Measurements from ENCODE around the gene GPR162. TPM values are rescaled to one million over a fixed set of nuclear protein-coding genes. Genes with fewer than 3 reads are reported as not detected.
A peak's percentile ranks its signal among the peaks of the same experiment; 100 is the strongest.

The GPR162 gene
- total RNA-seq, 1 experiment from 2014 or later: 18.3 TPM

DNA sequence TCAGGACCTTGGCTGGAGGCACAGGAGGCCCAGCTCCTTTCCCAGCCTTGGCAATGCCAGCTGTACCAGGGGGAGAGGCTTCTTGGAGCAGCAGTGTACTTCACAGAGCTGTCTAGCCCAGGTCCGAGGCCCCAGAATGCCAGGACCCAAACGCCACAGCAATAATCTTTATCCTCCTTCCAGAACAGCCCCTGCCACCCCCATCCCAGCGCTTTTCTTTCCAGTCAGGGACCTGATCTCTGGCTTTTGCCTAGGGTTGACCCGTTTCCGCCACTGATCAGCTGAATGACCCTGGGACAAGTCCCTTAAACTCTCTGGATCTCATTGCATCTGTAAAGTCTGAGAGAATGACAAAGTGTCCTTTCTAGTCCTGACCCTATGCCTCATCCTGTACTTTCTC lies 44.2 kb upstream of the GPR162 start:
- Histone ChIP-seq H3K4me3 (ENCODE audit: low read depth, low read length, poor library complexity, severe bottlenecking) (no peak overlapping the region), H3K27me3 (replicated peaks; ENCODE audit: insufficient read depth, low read depth, low read length, poor library complexity) (no peaks in the 10 kb centered on the region), H3K9me3 (ENCODE audit: low read depth, low read length, poor library complexity, severe bottlenecking) (no peaks in the 10 kb centered on the region), H3K27ac (ENCODE audit: low read depth, low read length, poor library complexity, severe bottlenecking) (no peak overlapping the region), H3K36me3 (ENCODE audit: insufficient read depth, low read length, poor library complexity, severe bottlenecking) (peaks cover 26% of the 10 kb centered on the region), H3K4me1 (ENCODE audit: insufficient read depth, low read length, poor library complexity, severe bottlenecking) (peaks cover 8% of the 10 kb centered on the region)
- intact Hi-C loops (cut with micrococcal nuclease; ENCODE audit: unreplicated experiment): loop anchor here (5.0 kb wide), 2 partner anchors 40 to 160 kb away; no protein-coding TSS in a partner anchor
- ChIA-PET POLR2A (ENCODE audit: low non-redundant PET) (no interaction called here), CTCF (interaction anchor here (1.0 to 1.1 kb wide), 2 partner anchors 10 to 12 kb away, joined by 3 to 4 read pairs; partner anchors contain the start of gene PTMS)
- BruUV-seq (replicated peaks): no TSS peak
- TF ChIP-seq, protein P1, sequence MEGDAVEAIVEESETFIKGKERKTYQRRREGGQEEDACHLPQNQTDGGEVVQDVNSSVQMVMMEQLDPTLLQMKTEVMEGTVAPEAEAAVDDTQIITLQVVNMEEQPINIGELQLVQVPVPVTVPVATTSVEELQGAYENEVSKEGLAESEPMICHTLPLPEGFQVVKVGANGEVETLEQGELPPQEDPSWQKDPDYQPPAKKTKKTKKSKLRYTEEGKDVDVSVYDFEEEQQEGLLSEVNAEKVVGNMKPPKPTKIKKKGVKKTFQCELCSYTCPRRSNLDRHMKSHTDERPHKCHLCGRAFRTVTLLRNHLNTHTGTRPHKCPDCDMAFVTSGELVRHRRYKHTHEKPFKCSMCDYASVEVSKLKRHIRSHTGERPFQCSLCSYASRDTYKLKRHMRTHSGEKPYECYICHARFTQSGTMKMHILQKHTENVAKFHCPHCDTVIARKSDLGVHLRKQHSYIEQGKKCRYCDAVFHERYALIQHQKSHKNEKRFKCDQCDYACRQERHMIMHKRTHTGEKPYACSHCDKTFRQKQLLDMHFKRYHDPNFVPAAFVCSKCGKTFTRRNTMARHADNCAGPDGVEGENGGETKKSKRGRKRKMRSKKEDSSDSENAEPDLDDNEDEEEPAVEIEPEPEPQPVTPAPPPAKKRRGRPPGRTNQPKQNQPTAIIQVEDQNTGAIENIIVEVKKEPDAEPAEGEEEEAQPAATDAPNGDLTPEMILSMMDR (conservative IDR thresholded peaks at IDR 0.05; ENCODE audit: low read depth, low read length): no peak
- TF ChIP-seq EZH2 (IDR thresholded peaks at IDR 0.05; ENCODE audit: borderline replicate concordance, low read depth, low read length, poor library complexity, severe bottlenecking): no peak
- DNase-seq (ENCODE audit: low spot score): no peak

DNA sequence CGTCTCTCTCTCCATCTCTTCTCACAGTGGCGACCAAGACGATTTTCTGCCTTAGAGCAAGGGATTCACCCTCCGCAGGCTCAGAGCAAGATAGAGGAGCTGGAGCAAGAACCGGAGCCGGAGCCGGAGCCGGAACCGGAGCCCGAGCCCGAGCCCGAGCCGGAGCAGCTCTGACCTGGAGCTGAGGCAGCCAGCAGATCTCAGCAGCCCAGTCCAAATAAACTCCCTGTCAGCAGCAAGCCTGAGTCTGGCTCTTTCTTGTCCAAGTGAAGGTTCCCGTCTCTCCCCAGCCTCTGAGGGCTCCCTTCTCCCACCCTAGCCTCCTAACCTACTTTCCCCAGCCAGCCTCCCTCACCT lies 43.4 kb upstream of the GPR162 start:
- Histone ChIP-seq H3K4me3 (ENCODE audit: low read depth, low read length, poor library complexity, severe bottlenecking) (no peak overlapping the region), H3K4me1 (ENCODE audit: insufficient read depth, low read length, poor library complexity, severe bottlenecking) (peaks cover 8% of the 10 kb centered on the region), H3K9me3 (ENCODE audit: low read depth, low read length, poor library complexity, severe bottlenecking) (no peaks in the 10 kb centered on the region), H3K27me3 (replicated peaks; ENCODE audit: insufficient read depth, low read depth, low read length, poor library complexity) (no peaks in the 10 kb centered on the region), H3K27ac (ENCODE audit: low read depth, low read length, poor library complexity, severe bottlenecking) (peak overlapping the region; percentile 29), H3K36me3 (ENCODE audit: insufficient read depth, low read length, poor library complexity, severe bottlenecking) (peaks cover 26% of the 10 kb centered on the region)
- ChIA-PET CTCF (interaction anchor here (1.0 to 1.1 kb wide), 4 partner anchors 11 to 25 kb away, joined by 3 to 12 read pairs (median 5); partner anchors contain the start of genes MLF2 and PTMS), POLR2A (ENCODE audit: low non-redundant PET) (interaction anchor here (0.6 kb wide), 2 partner anchors 12 to 859 kb away, joined by 4 read pairs; partner anchors contain the start of gene PTMS)
- no peak for TF ChIP-seq EZH2 (IDR thresholded peaks at IDR 0.05; ENCODE audit: borderline replicate concordance, low read depth, low read length, poor library complexity, severe bottlenecking)
- TF ChIP-seq, protein P1 (conservative IDR thresholded peaks at IDR 0.05; ENCODE audit: low read depth, low read length): no peak
- intact Hi-C loops (cut with micrococcal nuclease; ENCODE audit: unreplicated experiment): loop anchor here (5.0 kb wide), 2 partner anchors 41 to 161 kb away; no protein-coding TSS in a partner anchor
- peak; percentile 51 for DNase-seq (ENCODE audit: low spot score)
- BruUV-seq (replicated peaks): no TSS peak

DNA sequence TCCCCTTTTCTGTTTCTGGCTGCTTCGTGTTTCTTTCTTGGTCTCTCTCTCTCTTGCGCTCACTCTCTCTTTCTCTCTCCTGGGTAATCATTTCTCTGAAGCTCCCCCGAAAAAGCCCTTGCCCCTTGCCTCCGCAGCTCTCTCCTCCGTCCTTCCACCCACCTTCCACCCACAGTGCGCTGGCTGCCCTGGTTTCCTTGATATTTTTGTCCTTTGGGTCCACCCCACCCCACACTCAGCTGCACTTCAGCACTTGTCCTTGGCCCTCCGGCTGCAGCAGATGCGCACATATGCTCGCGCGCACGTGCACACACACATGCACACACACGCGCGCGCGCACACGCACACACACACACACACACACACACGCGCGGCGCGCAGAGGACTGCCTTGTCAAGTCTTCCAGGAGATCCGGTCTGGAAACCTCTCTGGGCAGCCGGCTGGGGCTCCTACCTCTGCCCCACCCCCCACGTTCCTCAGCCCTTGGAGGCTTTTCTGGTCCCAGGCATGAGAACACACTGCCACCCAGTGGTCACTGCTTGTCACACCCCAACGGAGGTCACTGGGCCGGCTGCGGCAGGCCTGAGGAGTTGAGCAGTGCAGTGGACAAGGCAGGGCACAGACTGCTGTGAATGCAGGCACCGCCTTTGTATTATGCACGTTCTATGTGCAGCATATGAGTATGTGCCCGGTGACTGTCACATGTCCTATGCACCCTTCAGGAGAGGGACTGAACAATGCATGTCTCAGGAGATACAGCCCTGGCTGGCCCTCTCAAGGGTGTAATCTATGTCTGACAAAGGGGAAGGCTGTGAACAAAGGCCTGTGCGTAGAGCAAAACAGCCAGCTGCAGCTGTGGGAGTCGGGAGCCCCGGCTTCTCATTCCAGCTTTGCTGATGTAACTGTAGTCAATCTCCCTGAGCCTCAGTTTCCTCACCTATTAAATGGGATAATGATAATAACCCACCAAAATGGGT lies 42.8 kb upstream of the GPR162 start:
- no peaks in the 10 kb centered on the region for H3K9me3 ChIP-seq (ENCODE audit: low read depth, low read length, poor library complexity, severe bottlenecking)
- H3K27ac ChIP-seq (ENCODE audit: low read depth, low read length, poor library complexity, severe bottlenecking): peak overlapping the region; percentile 29
- DNase-seq (ENCODE audit: low spot score): peak; percentile 93
- H3K36me3 ChIP-seq (ENCODE audit: insufficient read depth, low read length, poor library complexity, severe bottlenecking): peaks cover 26% of the 10 kb centered on the region
- H3K4me1 ChIP-seq (ENCODE audit: insufficient read depth, low read length, poor library complexity, severe bottlenecking): peaks cover 8% of the 10 kb centered on the region
- no peak for TF ChIP-seq EZH2 (IDR thresholded peaks at IDR 0.05; ENCODE audit: borderline replicate concordance, low read depth, low read length, poor library complexity, severe bottlenecking)
- TF ChIP-seq, protein P1 (conservative IDR thresholded peaks at IDR 0.05; ENCODE audit: low read depth, low read length): peak; percentile 96
- ChIA-PET POLR2A (ENCODE audit: low non-redundant PET) (interaction anchor here (0.6 kb wide), 1 partner anchor 13 kb away, joined by 4 read pairs; the partner anchor contains the start of gene PTMS), CTCF (interaction anchor here (0.6 to 1.1 kb wide), 4 partner anchors 12 to 26 kb away, joined by 3 to 12 read pairs (median 5); partner anchors contain the start of gene MLF2)
- H3K4me3 ChIP-seq (ENCODE audit: low read depth, low read length, poor library complexity, severe bottlenecking): peak overlapping the region; percentile 30
- BruUV-seq (replicated peaks): no TSS peak
- intact Hi-C loops (cut with micrococcal nuclease; ENCODE audit: unreplicated experiment): loop anchor here (1.0 to 5.0 kb wide), 3 partner anchors 26 to 162 kb away; partner anchors contain the start of gene MLF2
- H3K27me3 ChIP-seq (replicated peaks; ENCODE audit: insufficient read depth, low read depth, low read length, poor library complexity): no peaks in the 10 kb centered on the region

Measured in A673 (cell line).